Measurements from ENCODE around the gene AARSD1.
"Not testable (repeated sequence)": the region's sequence is repeated elsewhere in the genome, so short reads cannot be mapped to it uniquely, and the experiment has no call there.

- TF ChIP-seq CTCF (IDR thresholded peaks at IDR 0.05); EZH2 (IDR thresholded peaks at IDR 0.05; ENCODE audit: borderline replicate concordance, insufficient read depth, low read depth, low read length, poor library complexity, severe bottlenecking): not testable (repeated sequence)
Observed at GRCh38 chr17:42916388-42917235, 47.6 kb downstream of the AARSD1 start.

All from B cell (primary cell).